Activated CD8-positive, alpha-beta memory T cell treated with anti-CD3 and anti-CD28 coated beads for 1 hour (primary cell): ENCODE data around the gene RIPK4.

Experiments used
- DNase-seq, 2 donors: peaks; one replicate each; pipeline ENCODE4 v3.0.0-alpha.2; 2020; ENCODE audit warnings: low read depth in 1 of 2; ENCODE audit errors: extremely low read depth in 1 of 2

Gene RIPK4

DNA sequence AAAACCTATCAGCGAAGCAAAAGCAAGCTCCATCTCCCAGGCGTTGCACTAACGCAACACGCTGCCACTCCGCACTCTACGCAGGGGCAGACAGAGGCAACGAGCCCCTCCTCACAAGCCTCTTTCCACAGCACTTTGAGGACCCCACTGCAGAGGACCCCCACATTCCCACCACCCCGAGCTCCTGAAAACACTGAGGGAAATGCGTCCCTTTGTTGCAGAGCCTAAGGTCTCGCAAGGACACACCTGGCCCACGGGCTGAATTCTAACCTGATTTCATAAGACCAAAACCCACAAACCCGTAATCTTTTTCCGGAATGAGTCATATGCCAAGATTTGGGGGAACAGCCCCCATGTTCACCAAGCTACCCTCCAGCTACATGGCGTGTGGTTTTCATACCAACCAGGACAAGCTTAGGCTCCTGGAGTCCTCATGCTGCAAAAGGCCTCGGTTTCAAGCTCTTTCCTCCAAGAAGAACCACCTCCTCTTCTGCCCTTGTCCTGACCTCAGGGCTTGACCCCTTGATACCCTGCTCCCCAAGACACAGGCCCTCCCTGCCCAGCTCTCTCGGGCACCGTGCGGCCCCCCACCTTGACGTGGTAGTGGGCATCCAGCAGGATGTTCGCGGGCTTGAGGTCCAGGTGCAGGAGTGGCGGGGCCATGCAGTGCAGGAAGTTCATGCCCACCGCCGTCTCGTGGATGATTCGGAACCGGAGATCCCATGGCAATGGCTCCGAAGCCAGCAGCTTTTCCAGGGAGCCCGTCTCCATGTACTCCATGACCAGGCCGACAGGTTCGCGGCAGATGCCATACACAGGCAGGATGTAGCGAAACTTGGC is 10.7 kb downstream of the RIPK4 start:
- DNase-seq = no peak

- no peak for DNase-seq
Measured at GRCh38 chr21:41755258-41755933, 11.5 kb downstream of the RIPK4 start.

DNA sequence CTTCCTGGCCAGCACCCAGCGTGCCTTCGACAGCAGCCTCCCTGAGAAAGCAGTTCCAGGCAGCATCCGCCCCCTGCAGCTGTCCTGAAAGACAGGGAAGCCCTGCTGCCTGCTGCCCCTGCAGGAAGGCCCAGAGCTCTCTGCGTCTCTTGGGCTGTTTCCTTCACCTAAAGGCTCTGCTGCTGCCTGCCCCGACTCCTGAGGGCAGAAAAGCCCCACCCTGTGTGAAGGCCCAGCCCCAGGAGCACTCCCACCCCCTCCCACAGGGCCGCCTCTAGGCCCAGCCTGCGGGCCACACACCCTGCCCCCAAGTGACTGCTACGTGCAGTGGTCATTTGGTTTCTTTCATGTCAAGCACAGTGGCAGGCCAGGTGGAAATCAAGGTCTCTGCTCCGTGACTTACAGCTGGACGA is 12.4 kb downstream of the RIPK4 start:
- no peak for DNase-seq

DNA sequence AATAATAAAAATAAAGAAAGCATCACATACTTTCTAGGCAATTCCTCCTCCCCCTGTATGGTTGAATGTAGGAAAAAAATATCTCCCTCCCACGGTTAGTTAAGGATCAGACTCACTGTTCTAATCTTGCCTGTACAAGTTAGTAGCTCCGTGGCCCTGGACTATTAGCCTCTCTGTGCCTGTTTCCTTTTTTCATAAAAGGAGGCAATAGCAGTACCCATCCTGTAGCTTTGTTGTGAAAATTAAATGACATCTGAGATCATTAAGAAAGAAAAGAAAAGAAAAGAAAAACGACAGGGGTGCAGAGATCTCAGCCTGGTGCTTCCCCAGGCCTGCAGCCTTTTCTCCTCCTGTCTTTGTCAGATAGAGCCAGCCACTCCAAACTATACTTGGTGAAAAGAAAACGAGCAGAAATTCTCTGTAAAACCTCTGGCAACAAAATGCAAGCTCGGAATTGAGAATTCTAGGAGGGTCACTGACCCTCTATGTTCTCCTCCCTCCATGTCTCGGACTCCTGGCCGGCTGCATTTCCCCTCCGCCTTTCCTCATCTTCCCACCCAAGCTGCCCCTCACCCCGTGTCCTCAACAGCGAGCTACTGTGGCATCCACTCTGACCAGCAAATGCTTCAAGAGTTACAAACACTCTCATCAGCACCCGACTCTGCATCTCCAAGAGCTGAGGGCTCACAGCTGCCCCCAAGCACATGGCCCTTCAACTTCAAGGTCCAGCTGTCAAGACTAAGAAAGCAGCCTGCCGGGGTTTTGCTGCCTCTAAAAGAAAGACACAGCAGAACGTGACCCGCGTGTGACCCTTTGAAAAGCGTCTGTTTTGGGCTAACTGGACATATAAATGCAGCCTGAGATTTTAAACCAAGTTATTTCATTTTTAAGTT is 13.6 kb downstream of the RIPK4 start:
- DNase-seq = no peak

DNA sequence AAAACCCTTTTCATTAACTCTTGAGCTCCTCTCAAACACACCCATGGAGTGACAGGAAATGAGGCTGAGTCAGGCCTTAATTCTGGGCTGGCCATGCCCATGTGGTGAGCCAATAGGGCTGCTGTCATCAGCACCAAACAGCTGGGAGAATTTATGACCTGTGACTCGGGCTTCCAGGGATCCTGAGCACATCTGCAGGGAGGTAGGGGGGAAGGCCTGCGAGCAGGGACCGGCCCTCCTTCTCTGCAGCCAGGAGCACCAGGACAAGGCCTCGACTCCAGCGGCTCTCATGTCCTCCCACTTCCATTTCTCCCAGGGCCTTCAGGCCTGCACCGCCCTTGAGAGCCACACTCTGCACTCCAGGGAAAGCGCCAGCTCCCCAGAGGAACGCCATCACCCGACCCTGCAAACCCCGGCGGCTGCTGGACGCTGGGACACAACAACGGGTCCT is 14.6 kb downstream of the RIPK4 start:
- no peak for DNase-seq

- DNase-seq = no peak
Measured at GRCh38 chr21:41751611-41752011, 15.2 kb downstream of the RIPK4 start.

- no peak for DNase-seq
Measured at GRCh38 chr21:41750532-41751151, 16.2 kb downstream of the RIPK4 start.

GRCh38 chr21:41750051-41750450 is 16.8 kb downstream of the RIPK4 start:
- DNase-seq = no peak

DNA sequence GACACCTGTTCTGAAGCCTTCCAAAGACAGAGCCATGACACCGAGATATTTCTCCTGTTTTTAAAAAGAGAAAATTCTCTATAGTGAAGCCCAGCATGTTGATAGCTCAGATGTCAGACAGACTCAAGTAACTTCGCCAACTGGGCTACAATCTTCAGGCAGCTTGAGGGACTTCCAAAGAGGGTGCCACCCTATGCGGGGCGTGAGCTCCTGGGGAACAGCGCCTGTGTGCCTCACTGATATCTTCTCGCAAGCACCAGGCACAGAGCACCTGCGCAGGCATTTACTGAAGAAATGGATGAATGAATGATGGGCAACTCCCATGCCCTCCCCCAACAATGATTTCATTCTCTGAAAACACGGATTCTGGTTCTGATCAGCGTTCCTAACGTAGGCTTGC is 17.6 kb downstream of the RIPK4 start:
- DNase-seq = no peak

DNA sequence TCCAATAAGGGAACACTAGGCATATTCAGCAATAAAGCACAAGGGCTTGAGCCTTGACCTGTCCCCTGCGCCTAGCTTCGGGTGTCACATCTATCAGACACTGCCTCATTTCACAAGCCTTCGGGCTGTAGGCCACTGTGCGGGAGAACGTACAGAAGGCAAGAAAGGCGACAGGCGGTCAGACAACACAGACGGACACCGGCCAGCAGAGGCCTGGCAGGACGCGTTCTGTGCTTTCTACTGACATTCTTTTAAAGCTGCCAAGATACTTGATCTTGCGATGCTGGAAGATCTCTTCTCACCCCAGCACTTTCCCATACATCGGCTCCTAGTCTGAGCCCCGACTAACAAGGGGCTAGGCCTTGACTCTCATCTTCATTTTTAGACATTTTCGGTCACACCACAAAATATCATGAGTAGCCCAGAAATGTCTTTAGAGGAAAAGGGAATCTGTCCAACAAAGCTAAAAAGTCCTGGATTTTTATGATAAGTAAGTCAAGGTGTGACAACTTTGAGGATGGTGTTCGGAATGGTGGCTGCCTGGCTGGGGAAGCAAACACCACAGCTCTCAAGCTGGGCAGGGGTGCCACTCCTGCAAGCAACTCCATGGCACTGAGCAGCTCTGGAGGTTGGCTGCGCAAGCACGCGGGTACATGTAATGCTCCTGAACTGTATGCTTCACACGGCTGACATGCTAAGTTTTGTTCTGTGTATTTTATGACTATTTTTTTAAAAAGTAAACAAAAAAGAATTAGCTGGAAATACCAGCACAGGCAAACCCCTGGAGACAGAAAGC is 18.7 kb downstream of the RIPK4 start:
- no peak for DNase-seq

DNA sequence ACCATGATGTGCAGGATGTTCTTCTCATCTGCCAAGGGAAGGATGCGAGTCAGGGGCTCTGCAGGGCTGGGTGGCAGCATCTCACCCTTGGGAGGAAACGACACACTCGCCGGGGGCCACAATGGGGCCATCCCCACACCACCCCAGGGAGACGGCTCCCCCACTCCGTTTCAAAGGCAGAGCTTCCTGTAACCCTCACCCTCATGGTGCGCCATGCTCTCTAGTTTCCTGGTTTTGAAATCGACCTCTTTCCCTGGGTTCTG is 20.2 kb downstream of the RIPK4 start:
- DNase-seq = no peak

- no peak for DNase-seq
Measured at GRCh38 chr21:41745971-41746743, 20.7 kb downstream of the RIPK4 start.

DNA sequence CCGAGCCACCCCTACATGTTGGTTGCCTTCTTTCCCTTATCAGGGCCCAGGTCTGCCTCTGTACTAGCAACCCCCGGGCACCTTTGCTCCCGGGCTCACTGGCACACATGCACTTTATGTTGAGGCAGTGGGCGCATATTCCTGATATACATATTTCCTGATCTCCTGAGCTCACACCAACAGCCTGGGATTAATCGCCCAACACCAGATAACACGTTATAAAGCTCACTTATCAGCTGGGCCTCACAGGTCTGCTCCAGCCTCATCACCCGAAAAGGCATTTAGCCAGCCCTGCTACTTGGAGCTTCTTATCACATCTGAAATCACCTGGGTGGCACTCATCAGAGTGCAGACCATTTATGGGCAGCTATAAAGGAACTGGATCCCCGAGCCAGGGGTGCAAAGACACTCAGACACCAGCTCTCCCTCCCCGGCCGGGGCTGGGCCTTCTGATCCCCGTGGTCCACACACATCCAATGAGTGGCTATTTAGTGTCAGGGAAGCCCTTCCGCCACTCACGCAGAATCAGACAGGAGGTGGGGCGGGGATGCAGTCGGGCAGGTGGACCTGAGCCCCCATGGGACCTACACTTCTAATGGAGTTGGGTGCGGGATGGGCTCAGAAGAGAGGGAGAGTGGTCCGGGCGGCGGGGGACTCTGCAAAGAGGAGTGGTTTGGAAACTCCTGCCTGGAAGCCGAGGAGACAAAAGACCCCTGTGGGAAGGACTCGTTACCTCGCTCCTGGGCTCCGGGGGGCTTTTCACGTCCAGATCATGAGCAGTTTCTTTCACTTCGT is 21.6 kb downstream of the RIPK4 start:
- no peak for DNase-seq

DNA sequence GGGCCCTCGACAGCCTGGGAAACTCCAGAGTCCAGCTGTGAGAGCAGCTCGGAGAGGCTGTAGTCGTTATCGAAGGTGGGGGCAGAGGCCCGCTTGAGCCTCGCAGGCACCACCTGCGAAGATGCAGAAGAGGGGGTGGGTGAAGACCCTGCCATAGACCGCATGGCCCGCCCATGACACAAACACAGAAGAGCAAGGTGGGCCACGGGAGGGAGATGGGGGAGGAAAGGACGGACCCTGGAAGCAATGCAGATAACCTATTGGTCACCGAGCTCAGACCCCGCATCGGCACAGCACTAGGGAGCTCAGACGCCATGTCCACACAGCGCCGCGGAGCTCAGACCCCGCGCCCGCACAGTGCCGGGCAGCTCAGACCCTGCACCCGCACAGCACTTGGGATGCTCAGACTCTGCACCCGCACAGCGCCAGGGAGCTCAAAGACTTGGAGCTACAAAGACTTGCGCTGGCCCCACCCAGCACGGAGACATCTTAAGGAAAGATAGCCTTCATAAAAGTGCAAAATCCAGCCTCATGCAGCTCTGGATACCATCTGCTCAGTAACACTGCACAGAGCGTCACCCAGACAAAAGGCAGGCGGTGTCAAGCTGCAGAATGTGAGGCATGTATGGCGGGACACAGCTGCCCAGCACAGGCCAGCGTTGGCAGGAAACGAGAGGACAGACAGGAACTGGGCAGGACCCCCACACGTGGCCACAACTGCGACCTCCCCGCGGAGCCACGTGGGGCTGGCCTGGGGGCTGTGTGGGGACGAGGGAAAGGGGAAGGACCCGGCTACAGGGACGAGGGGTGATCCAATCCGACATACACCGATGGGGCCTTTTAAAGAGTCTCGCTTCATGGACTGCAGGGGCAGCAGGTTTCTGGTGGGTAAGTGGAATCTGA is 22.6 kb downstream of the RIPK4 start:
- no peak for DNase-seq

DNA sequence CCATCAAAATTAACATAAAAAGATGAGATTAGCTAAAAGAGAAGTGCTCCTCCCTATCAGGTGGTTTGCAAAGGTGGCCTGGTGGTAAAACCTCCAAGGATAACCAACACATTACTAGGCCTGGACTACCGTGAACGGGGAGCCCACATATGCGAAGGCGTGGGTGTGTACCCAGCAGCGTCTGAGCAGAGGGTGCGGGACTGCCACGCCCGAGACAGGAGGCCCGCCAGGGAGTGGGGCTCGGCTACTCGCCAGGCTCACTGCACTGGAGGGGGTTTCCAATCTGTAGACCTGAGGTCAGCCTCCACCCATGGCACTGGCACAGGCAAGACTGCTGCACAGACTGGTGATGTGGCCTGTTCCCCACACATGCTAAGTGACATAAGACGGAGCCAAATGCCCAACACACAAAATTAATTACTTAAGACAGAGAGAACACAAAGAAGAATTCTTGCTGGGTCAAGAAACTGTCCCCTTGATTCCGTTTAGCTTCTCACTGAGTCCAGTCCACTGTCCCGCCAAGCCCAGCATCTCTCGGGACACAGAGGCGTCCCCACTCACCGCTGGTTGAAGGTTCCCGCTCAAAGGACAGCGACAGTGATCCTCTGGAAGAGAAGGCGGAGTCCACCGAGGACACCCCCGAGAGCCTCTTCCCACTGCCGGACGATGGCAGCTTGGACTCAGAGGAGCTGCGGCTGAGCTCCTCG is 23.4 kb downstream of the RIPK4 start:
- DNase-seq = no peak

DNA sequence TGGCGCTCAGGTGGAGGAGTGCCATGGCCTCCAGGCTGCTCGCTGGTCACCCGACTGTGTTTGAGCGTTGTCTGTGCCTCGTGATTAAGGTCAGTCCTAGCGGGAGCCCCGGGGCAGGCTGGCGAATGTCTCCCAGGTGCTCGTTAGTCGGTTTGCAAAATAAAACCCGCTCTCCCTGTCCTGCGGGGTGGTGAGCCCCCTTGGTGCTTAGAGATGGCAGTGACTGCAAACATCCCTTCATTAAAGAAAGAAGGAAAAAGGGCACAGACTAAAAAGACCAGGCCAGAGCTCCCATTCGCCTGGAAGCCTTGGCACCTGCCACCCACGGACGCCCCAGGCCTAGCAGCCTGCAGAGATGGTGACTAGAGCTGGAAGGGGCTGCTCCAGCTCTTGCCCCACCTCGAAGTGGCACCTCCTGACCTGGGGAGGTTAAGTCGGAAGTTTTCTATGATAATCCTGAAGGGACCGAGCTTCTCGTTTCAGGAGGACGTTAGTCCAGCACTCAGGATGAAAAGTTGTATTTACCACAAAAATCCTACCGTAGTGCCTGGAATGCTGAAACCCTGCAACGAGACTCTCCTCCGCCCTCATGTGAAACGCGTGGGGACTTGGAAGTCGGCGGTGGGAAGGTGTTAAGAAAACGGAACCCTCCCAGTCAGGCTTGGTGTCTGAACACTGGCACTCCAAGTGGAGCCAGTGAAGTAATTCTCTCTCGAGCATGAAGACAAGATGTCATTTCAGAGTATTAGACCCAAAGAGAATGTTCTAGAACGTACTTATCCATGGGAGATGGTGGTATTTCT is 24.6 kb downstream of the RIPK4 start:
- no peak for DNase-seq
